Measurements from ENCODE around the gene SOS2. TPM values are rescaled to one million over a fixed set of nuclear protein-coding genes. Genes with fewer than 3 reads are reported as not detected.

SOS2 gene
- total RNA-seq, result 10 to 100 TPM; 45.9 to 82.8 (median 62.1) TPM

- H3K4me1 ChIP-seq, result peaks cover 13 to 42% (median 18%) of the 10 kb centered on the region in 4 donors
- DNase-seq, result peak; percentile 92
- intact Hi-C loops (cut with DNase I; ENCODE audit: low total_unique reads) (no loop called here), in situ Hi-C loops (cut with MboI; ENCODE audit: low pct_ligation_motif_present in 1 of 4, low pct_unique_long_range_greater_than_20kb in 1 of 4, low sequenced_read_pairs in 3 of 4) (no loop called here)
- H3K9me3 ChIP-seq, result no peaks in the 10 kb centered on the region
- H3K27me3 ChIP-seq, result no peaks in the 10 kb centered on the region
- WGBS, 2 donors (ENCODE audit: low coverage in 1 of 2), result 1% methylated on average over 74 of the region's 90 CpGs; no CpG with 5 or more reads in 1 of the 2 donors
- H3K27ac ChIP-seq, result peak within 1 kb of the TSS; percentile 94 to 100 (median 100)
- peak within 1 kb of the TSS; percentile 72 to 97 (median 84) for H3K4me3 ChIP-seq
- no peaks in the 10 kb centered on the region for H3K36me3 ChIP-seq
- TF ChIP-seq POLR2A (IDR thresholded peaks at IDR 0.05) (peak; percentile 83), POLR2AphosphoS5 (IDR thresholded peaks at IDR 0.05) (peak; percentile 62 to 88 (median 87)), EP300 (IDR thresholded peaks at IDR 0.05; ENCODE audit: low read depth) (no peak), CTCF (IDR thresholded peaks at IDR 0.05) (peak in 2 of 5 experiments; percentile 19 to 23)
Observed at GRCh38 chr14:50231475-50232275, at the start of gene SOS2. Gene SOS2 (minus strand): TSS chr14:50231578. CDS start chr14:50231283, 295 bp downstream.

GRCh38 chr14:50272498-50272897, 41.1 kb upstream of the SOS2 start:
- no peaks in the 10 kb centered on the region for H3K9me3 ChIP-seq
- no peak for DNase-seq
- intact Hi-C loops (cut with DNase I; ENCODE audit: low total_unique reads), result no loop called here
- in situ Hi-C loops (cut with MboI; ENCODE audit: low pct_ligation_motif_present in 1 of 4, low pct_unique_long_range_greater_than_20kb in 1 of 4, low sequenced_read_pairs in 3 of 4), result no loop called here
- H3K4me3 ChIP-seq, result no peak overlapping the region
- 96 to 100% methylated on average over 1 of the region's 1 CpG for WGBS, 2 donors (ENCODE audit: low coverage in 1 of 2)
- H3K27me3 ChIP-seq, result no peaks in the 10 kb centered on the region
- TF ChIP-seq EP300 (IDR thresholded peaks at IDR 0.05; ENCODE audit: low read depth), result no peak
- no peak for TF ChIP-seq POLR2AphosphoS5 (IDR thresholded peaks at IDR 0.05)
- TF ChIP-seq CTCF (IDR thresholded peaks at IDR 0.05), result no peak
- TF ChIP-seq POLR2A (IDR thresholded peaks at IDR 0.05), result no peak
- H3K36me3 ChIP-seq, result no peaks in the 10 kb centered on the region
- no peak overlapping the region for H3K27ac ChIP-seq
- no peaks in the 10 kb centered on the region for H3K4me1 ChIP-seq

GRCh38 chr14:50270932-50271331, 39.6 kb upstream of the SOS2 start:
- H3K27ac ChIP-seq, result no peak overlapping the region
- no peaks in the 10 kb centered on the region for H3K4me1 ChIP-seq
- 91 to 93% methylated on average over 5 to 6 of the region's 6 CpGs for WGBS, 2 donors (ENCODE audit: low coverage in 1 of 2)
- no peak overlapping the region for H3K4me3 ChIP-seq
- intact Hi-C loops (cut with DNase I; ENCODE audit: low total_unique reads), result loop anchor here (1.0 kb wide), 1 partner anchor 21 kb away; no protein-coding TSS in a partner anchor
- H3K27me3 ChIP-seq, result no peaks in the 10 kb centered on the region
- H3K9me3 ChIP-seq, result no peaks in the 10 kb centered on the region
- no peak for TF ChIP-seq CTCF (IDR thresholded peaks at IDR 0.05)
- TF ChIP-seq POLR2A (IDR thresholded peaks at IDR 0.05), result no peak
- TF ChIP-seq POLR2AphosphoS5 (IDR thresholded peaks at IDR 0.05), result no peak
- TF ChIP-seq EP300 (IDR thresholded peaks at IDR 0.05; ENCODE audit: low read depth), result no peak
- in situ Hi-C loops (cut with MboI; ENCODE audit: low pct_ligation_motif_present in 1 of 4, low pct_unique_long_range_greater_than_20kb in 1 of 4, low sequenced_read_pairs in 3 of 4), result no loop called here
- no peaks in the 10 kb centered on the region for H3K36me3 ChIP-seq
- DNase-seq, result no peak

- in situ Hi-C loops (cut with MboI; ENCODE audit: low pct_ligation_motif_present in 1 of 4, low pct_unique_long_range_greater_than_20kb in 1 of 4, low sequenced_read_pairs in 3 of 4) (no loop called here), intact Hi-C loops (cut with DNase I; ENCODE audit: low total_unique reads) (no loop called here)
- H3K36me3 ChIP-seq, result no peaks in the 10 kb centered on the region
- TF ChIP-seq EP300 (IDR thresholded peaks at IDR 0.05; ENCODE audit: low read depth), result no peak
- no peak for TF ChIP-seq POLR2A (IDR thresholded peaks at IDR 0.05)
- no peak for TF ChIP-seq CTCF (IDR thresholded peaks at IDR 0.05)
- no peak for TF ChIP-seq POLR2AphosphoS5 (IDR thresholded peaks at IDR 0.05)
- H3K4me3 ChIP-seq, result no peak overlapping the region
- no peaks in the 10 kb centered on the region for H3K27me3 ChIP-seq
- no peak for DNase-seq
- H3K4me1 ChIP-seq, result no peaks in the 10 kb centered on the region
- H3K9me3 ChIP-seq, result no peaks in the 10 kb centered on the region
- H3K27ac ChIP-seq, result no peak overlapping the region
Observed at GRCh38 chr14:50265029-50265428, 33.7 kb upstream of the SOS2 start.
